A549 (cell line): ENCODE data around the gene KCNQ1. TPM values are rescaled to one million over a fixed set of nuclear protein-coding genes. Genes with fewer than 3 reads are reported as not detected.

ENCODE experiments used
- ATAC-seq, 2 experiments: fragments of 200-7000 bp in 1 of 2; fragments of >200 bp in 1 of 2; cut with Nextera tagmentation in 1 of 2; cut with Tn5 transposase in 1 of 2; 3 replicates each; pipeline versions ENCODE4 v1.8.0 to v1.9.1; 2018 to 2020; ENCODE audit warnings: mild to moderate bottlenecking in 1 of 2, moderate library complexity in 1 of 2
- CTCF ChIA-PET: fragments of 300-600 bp; sonication (Branson Sonifier 250); formaldehyde crosslinking; extraction: SDS; loops from one replicate; lab custom pipeline; 2021; ENCODE audit warnings: antibody characterized with exemption, inconsistent platforms; lab: Yijun Ruan, JAX
- POLR2A ChIA-PET: fragments of 350-600 bp; formaldehyde crosslinking; extraction: SDS; loops from one replicate; lab custom pipeline; 2021; ENCODE audit warnings: antibody characterized with exemption, inconsistent platforms; lab: Yijun Ruan, JAX
- DNase-seq, 2 experiments: peaks; one replicate each; pipeline versions ENCODE4 v3.0.0 to v3.0.0-alpha.2; 2011 to 2016; ENCODE audit warnings: low read depth in 1 of 2, low spot score in 1 of 2
- FAIRE-seq: peaks from 2 replicates; lab custom pipeline; 2011; peaks lifted over from hg19 to GRCh38; lab: Jason Lieb, UNC
- H3K27ac ChIP-seq, 2 experiments: fragments of >200 bp; sonication (Bioruptor Twin); formaldehyde crosslinking; 3 replicates each; pipeline ENCODE4 v1.5.1; 2016 to 2017
- H3K4me1 ChIP-seq: fragments of >200 bp; sonication (Bioruptor Twin); formaldehyde crosslinking; 3 replicates; pipeline ENCODE4 v1.6.1; 2016
- H3K4me2 ChIP-seq: fragments of >200 bp; sonication (Bioruptor Twin); formaldehyde crosslinking; 3 replicates; pipeline ENCODE4 v1.6.1; 2016
- H3K4me3 ChIP-seq: fragments of >200 bp; sonication (Bioruptor Twin); formaldehyde crosslinking; 3 replicates; pipeline ENCODE4 v1.5.1; 2016
- H3K9me3 ChIP-seq: fragments of >200 bp; sonication (Bioruptor Twin); formaldehyde crosslinking; 3 replicates; pipeline ENCODE4 v1.6.1; 2016
- CHD2 ChIP-seq: fragments of 150-350 bp; IDR thresholded peaks from 2 replicates; pipeline ENCODE4 v1.6.1; 2014; ENCODE audit warnings: low read length; ENCODE audit not compliant: partially characterized antibody
- CTCF ChIP-seq: fragments of >200 bp; sonication (Bioruptor Twin); formaldehyde crosslinking; IDR thresholded peaks from 3 replicates; pipeline ENCODE4 v1.5.1; 2016
- EHF ChIP-seq: fragments of 250-450 bp; sonication (Bioruptor Pico); IDR thresholded peaks from 2 replicates; pipeline ENCODE4 v1.5.0; 2020; ENCODE audit warnings: mild to moderate bottlenecking
- EHMT2 ChIP-seq: fragments of 200-600 bp; sonication (generic); IDR thresholded peaks from 2 replicates; pipeline ENCODE4 v1.6.1; 2016; ENCODE audit warnings: antibody characterized with exemption, low read depth, mild to moderate bottlenecking, moderate library complexity
- EP300 ChIP-seq, 2 experiments: fragments of >200 bp; sonication (Bioruptor Twin); formaldehyde crosslinking; IDR thresholded peaks; 2 replicates in 1 of 2; 3 replicates in 1 of 2; pipeline ENCODE4 v1.6.1; 2016 to 2017
- FOSL2 ChIP-seq, 2 experiments: fragments of 450-650 bp in 1 of 2; fragments of >200 bp in 1 of 2; sonication (Bioruptor Twin) in 1 of 2; formaldehyde crosslinking; IDR thresholded peaks; 2 replicates each; pipeline versions ENCODE4 v1.5.0 to v1.6.1; 2016 to 2020; ENCODE audit warnings: mild to moderate bottlenecking in 1 of 2, moderate library complexity in 1 of 2
- HES2 ChIP-seq: fragments of >200 bp; sonication (Bioruptor Twin); formaldehyde crosslinking; IDR thresholded peaks from 2 replicates; pipeline ENCODE4 v1.6.1; 2016
- HOXB5 ChIP-seq: fragments of 250-450 bp; sonication (Bioruptor Pico); IDR thresholded peaks from 2 replicates; pipeline ENCODE4 v1.5.0; 2020; ENCODE audit warnings: mild to moderate bottlenecking, moderate library complexity
- JUN ChIP-seq, 2 experiments: fragments of >200 bp; sonication (Bioruptor Twin); formaldehyde crosslinking; IDR thresholded peaks; 2 replicates in 1 of 2; 3 replicates in 1 of 2; pipeline ENCODE4 v1.6.1; 2016 to 2017
- JUNB ChIP-seq: fragments of >200 bp; sonication (Bioruptor Twin); formaldehyde crosslinking; IDR thresholded peaks from 2 replicates; pipeline ENCODE4 v1.6.1; 2016
- KDM5A ChIP-seq: fragments of 200-600 bp; sonication (generic); IDR thresholded peaks from 2 replicates; pipeline ENCODE4 v1.6.1; 2016; ENCODE audit warnings: antibody characterized with exemption, mild to moderate bottlenecking
- MAZ ChIP-seq: fragments of 150-350 bp; IDR thresholded peaks from 2 replicates; pipeline ENCODE4 v1.6.1; 2014; ENCODE audit warnings: antibody characterized with exemption, low read depth, low read length, borderline replicate concordance
- MYC ChIP-seq: IDR thresholded peaks from 2 replicates; pipeline ENCODE4 v1.6.1; 2012; ENCODE audit warnings: mild to moderate bottlenecking, inconsistent platforms, low read length, improper control_type of control experiment, borderline replicate concordance
- PHF8 ChIP-seq: fragments of 200-600 bp; sonication (generic); IDR thresholded peaks from 2 replicates; pipeline ENCODE4 v1.6.1; 2016; ENCODE audit warnings: low read depth, mild to moderate bottlenecking, antibody characterized with exemption, moderate library complexity, borderline replicate concordance
- POLR2A ChIP-seq: IDR thresholded peaks from 2 replicates; pipeline ENCODE4 v1.6.1; 2012; ENCODE audit warnings: mild to moderate bottlenecking, low read length
- POLR2AphosphoS2 ChIP-seq: conservative IDR thresholded peaks from 2 replicates; pipeline ENCODE4 v1.6.1; 2012; ENCODE audit warnings: low read length, improper control_type of control experiment, inconsistent platforms
- RFX5 ChIP-seq: fragments of 450-650 bp; IDR thresholded peaks from 2 replicates; pipeline ENCODE4 v1.7.1; 2014; ENCODE audit warnings: antibody characterized with exemption, mild to moderate bottlenecking, moderate library complexity
- SREBF2 ChIP-seq: fragments of 450-650 bp; IDR thresholded peaks from 2 replicates; pipeline ENCODE4 v1.6.1; 2014; ENCODE audit warnings: mild to moderate bottlenecking, moderate library complexity
- WGBS: methylation state at CpG from one replicate; pipeline ENCODE4 v1.1.6; 2017; ENCODE audit errors: missing lambda C conversion rate; 5-methylcytosine and 5-hydroxymethylcytosine counted together
- polyA plus RNA-seq, 4 experiments: library from polyadenylated mRNA; depleted of rRNA in 3 of 4; stranded (reverse); fragments of >200 nt; fragmentation: RNase III in 1 of 4; extraction: RNeasy Plus Mini Kit Qiagen cat#74134 plus additional on column Dnase treatment in 1 of 4; gene quantifications; 2 replicates in 3 of 4; 3 replicates in 1 of 4; pipeline ENCODE4 v1.2.3, GENCODE V29; 2011 to 2017

The KCNQ1 gene
- polyA plus RNA-seq, 2 of the 4 experiments (the other 2 are of a cell fraction), result 0.14 to 0.17 TPM

GRCh38 chr11:2744166-2744565 lies 299.4 kb downstream of the KCNQ1 start:
- Histone ChIP-seq H3K4me2 (no peak overlapping the region), H3K9me3 (no peaks in the 10 kb centered on the region), H3K4me3 (no peak overlapping the region), H3K27ac (no peak overlapping the region), H3K4me1 (peaks cover 15% of the 10 kb centered on the region)
- TF ChIP-seq PHF8, result no peak
- no peak for TF ChIP-seq FOSL2 (IDR thresholded peaks at IDR 0.05)
- no peak for TF ChIP-seq FOSL2 (CRISPR knock-in tag; IDR thresholded peaks at IDR 0.05)
- no peak for TF ChIP-seq JUN (IDR thresholded peaks at IDR 0.05)
- no peak for TF ChIP-seq EHMT2
- no peak for ATAC-seq
- ChIA-PET CTCF (interaction anchor here (1.8 kb wide), 1 partner anchor 212 kb away, joined by 4 read pairs; no protein-coding TSS in a partner anchor), POLR2A (no interaction called here)
- no peak for FAIRE-seq
- WGBS, result 82% methylated on average over 9 of the region's 9 CpGs
- no peak for DNase-seq

- no peak overlapping the region for H3K4me3 ChIP-seq
- TF ChIP-seq POLR2AphosphoS2 (no peak), CTCF (no peak), HES2 (no peak)
- peaks cover 15% of the 10 kb centered on the region for H3K4me1 ChIP-seq
- no peak overlapping the region for H3K4me2 ChIP-seq
- 86% methylated on average over 14 of the region's 14 CpGs for WGBS
- DNase-seq (no peak), FAIRE-seq (no peak), ATAC-seq (no peak)
- ChIA-PET POLR2A (no interaction called here), CTCF (no interaction called here)
- H3K27ac ChIP-seq, result no peak overlapping the region
- H3K9me3 ChIP-seq, result no peaks in the 10 kb centered on the region
These were observed 300.7 kb downstream of the KCNQ1 start for GRCh38 chr11:2745511-2745910.

- FAIRE-seq (no peak), ATAC-seq (no peak), DNase-seq (no peak)
- ChIA-PET CTCF (no interaction called here), POLR2A (no interaction called here)
- TF ChIP-seq RFX5, result no peak
- no peak for TF ChIP-seq SREBF2
- TF ChIP-seq KDM5A, result no peak
- no peak for TF ChIP-seq CHD2
- no peak for TF ChIP-seq HOXB5 (CRISPR knock-in tag)
- TF ChIP-seq EHF (CRISPR knock-in tag), result no peak
- no peak for TF ChIP-seq MAZ
- no peak for TF ChIP-seq POLR2A
- no peak for TF ChIP-seq JUNB
- no peak for TF ChIP-seq MYC
- TF ChIP-seq EP300 (IDR thresholded peaks at IDR 0.05), result no peak
- no peaks in the 10 kb centered on the region for H3K9me3 ChIP-seq
- peaks cover 10% of the 10 kb centered on the region for H3K4me1 ChIP-seq
- H3K4me3 ChIP-seq, result no peak overlapping the region
- no peak overlapping the region for H3K4me2 ChIP-seq
- H3K27ac ChIP-seq, result no peak overlapping the region
- 69% methylated on average over 16 of the region's 24 CpGs for WGBS
These were observed 301.8 kb downstream of the KCNQ1 start for GRCh38 chr11:2746401-2747247.
